Measurements from ENCODE around the gene HTR3A. TPM values are rescaled to one million over a fixed set of nuclear protein-coding genes. Genes with fewer than 3 reads are reported as not detected.

Gene HTR3A
- total and polyA plus RNA-seq, 2 donors: 0.52 to 2.6 TPM

DNA sequence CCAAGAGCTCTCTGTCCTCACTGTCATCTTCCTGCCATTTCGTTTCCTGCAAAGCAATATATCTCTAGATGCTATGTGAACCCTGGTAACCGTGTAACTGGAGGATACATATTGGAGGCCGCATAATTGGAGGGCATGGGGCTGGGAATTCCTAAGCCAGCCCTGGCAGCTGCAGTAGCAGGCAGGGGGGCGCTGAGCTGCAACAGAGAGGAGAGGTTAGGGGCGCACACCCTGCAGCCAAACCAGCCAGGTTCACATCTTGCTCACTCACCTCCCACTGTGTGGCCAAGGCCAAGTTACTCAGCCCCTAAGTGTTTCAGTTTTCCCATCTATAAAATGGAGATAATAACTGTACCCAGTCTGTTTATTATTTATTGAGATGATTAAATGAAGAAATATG lies 44.7 kb downstream of the HTR3A start:
- H3K36me3 ChIP-seq (ENCODE audit: control insufficient read depth in 2 of 2, insufficient read depth in 2 of 2, low read length in 1 of 2): no peaks in the 10 kb centered on the region
- H3K9me3 ChIP-seq (ENCODE audit: control insufficient read depth in 2 of 2, insufficient read depth in 1 of 2, low read length in 1 of 2): no peaks in the 10 kb centered on the region
- H3K27ac ChIP-seq (ENCODE audit: low read depth in 1 of 2, low read length in 1 of 2): no peak overlapping the region
- WGBS: 95% methylated on average over 5 of the region's 5 CpGs
- no peak overlapping the region for H3K4me3 ChIP-seq (ENCODE audit: low read length in 2 of 2)
- H3K4me1 ChIP-seq (ENCODE audit: control insufficient read depth in 2 of 2, insufficient read depth in 2 of 2, low read length in 2 of 2): no peaks in the 10 kb centered on the region
- no peaks in the 10 kb centered on the region for H3K27me3 ChIP-seq (ENCODE audit: control insufficient read depth in 2 of 2, insufficient read depth in 1 of 2, low read length in 1 of 2)
- no peak for DNase-seq (ENCODE audit: low read depth in 6 of 9, low spot score in 9 of 9)

DNA sequence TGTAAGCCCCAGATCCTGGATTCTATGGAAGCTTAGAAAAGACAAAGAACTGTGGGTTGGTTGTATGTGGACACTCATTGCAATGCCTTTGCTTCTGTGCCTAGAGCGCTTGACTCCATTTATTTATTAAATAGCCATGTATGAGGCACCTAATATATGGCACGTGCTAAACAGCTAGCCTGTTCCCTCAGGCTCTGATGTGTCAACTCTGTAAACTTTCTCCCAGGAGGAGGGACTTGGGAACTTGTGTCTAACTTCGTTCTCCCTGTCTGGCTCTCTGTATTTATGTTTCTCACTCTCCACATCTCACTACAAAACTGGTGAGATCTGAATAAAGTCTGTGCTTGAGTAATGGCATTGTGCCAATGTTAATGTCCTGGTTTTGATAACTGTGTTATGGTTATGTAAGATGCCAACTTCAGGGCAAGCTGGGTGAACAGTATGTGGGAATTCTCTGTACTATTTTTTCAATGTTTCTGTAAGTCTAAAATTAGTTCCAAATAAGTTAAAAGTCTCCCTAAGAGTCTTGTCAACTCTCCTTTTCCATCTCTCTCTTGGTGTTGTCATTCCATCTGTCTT lies 50.5 kb downstream of the HTR3A start:
- peaks cover 0 to 2% of the 10 kb centered on the region in 2 donors for H3K27me3 ChIP-seq (ENCODE audit: control insufficient read depth in 2 of 2, insufficient read depth in 1 of 2, low read length in 1 of 2)
- no peak overlapping the region for H3K4me3 ChIP-seq (ENCODE audit: low read length in 2 of 2)
- DNase-seq (ENCODE audit: low read depth in 6 of 9, low spot score in 9 of 9): no peak
- WGBS: 85% methylated on average over 3 of the region's 3 CpGs
- no peaks in the 10 kb centered on the region for H3K9me3 ChIP-seq (ENCODE audit: control insufficient read depth in 2 of 2, insufficient read depth in 1 of 2, low read length in 1 of 2)
- H3K4me1 ChIP-seq (ENCODE audit: control insufficient read depth in 2 of 2, insufficient read depth in 2 of 2, low read length in 2 of 2): peaks cover 3 to 4% of the 10 kb centered on the region in 2 donors
- no peak overlapping the region for H3K27ac ChIP-seq (ENCODE audit: low read depth in 1 of 2, low read length in 1 of 2)
- H3K36me3 ChIP-seq (ENCODE audit: control insufficient read depth in 2 of 2, insufficient read depth in 2 of 2, low read length in 1 of 2): no peaks in the 10 kb centered on the region

DNA sequence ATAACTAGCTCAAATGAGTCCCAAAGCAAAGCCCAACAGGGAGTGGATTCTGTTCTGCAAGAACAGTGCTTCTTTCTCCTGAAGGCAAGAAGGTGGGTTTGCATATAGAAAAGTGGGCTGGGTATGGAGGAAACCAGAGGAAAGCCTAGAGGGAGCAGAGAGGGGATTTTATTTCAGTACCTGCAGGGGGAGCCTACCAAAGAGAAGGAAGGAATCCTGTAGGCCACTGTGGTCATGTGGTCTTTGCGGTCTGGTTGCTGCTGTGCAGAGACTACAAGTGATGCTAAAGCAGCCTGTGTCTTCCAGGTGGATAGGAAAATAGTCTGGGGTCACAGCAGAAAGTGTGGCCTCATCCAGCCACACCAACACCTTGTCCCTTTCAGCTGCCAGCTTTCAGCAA lies 51.4 kb downstream of the HTR3A start:
- Histone ChIP-seq H3K27me3 (ENCODE audit: control insufficient read depth in 2 of 2, insufficient read depth in 1 of 2, low read length in 1 of 2) (peaks cover 0 to 2% of the 10 kb centered on the region in 2 donors), H3K4me1 (ENCODE audit: control insufficient read depth in 2 of 2, insufficient read depth in 2 of 2, low read length in 2 of 2) (peaks cover 3 to 4% of the 10 kb centered on the region in 2 donors), H3K9me3 (ENCODE audit: control insufficient read depth in 2 of 2, insufficient read depth in 1 of 2, low read length in 1 of 2) (no peaks in the 10 kb centered on the region), H3K36me3 (ENCODE audit: control insufficient read depth in 2 of 2, insufficient read depth in 2 of 2, low read length in 1 of 2) (no peaks in the 10 kb centered on the region), H3K27ac (ENCODE audit: low read depth in 1 of 2, low read length in 1 of 2) (no peak overlapping the region), H3K4me3 (ENCODE audit: low read length in 2 of 2) (no peak overlapping the region)
- WGBS: 8% methylated on average over 1 of the region's 1 CpG
- DNase-seq (ENCODE audit: low read depth in 6 of 9, low spot score in 9 of 9): peak in 8 of 9 donors; percentile 17 to 73 (median 37)

DNA sequence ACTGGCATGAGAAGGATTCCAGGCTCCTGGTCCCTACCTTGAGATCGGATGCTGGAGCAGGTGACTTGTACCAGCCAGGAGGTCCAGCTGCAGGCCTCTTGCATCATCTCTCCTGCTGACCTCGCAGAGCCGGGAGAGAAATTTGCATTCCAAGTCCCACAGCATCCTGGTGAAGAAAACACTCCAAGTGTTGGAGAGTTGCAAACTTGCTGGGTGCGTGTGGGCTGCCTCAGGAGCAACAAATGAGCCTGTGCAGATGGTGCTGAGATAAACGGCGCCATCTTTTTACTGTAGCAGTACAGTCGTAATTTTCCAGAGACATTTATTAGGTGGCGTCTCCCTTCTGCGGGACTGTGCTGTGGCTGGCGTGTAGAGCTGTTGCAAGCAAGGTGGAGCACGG lies 52.5 kb downstream of the HTR3A start:
- H3K4me3 ChIP-seq (ENCODE audit: low read length in 2 of 2): no peak overlapping the region
- 92% methylated on average over 11 of the region's 11 CpGs for WGBS
- no peaks in the 10 kb centered on the region for H3K9me3 ChIP-seq (ENCODE audit: control insufficient read depth in 2 of 2, insufficient read depth in 1 of 2, low read length in 1 of 2)
- no peak overlapping the region for H3K27ac ChIP-seq (ENCODE audit: low read depth in 1 of 2, low read length in 1 of 2)
- no peaks in the 10 kb centered on the region for H3K36me3 ChIP-seq (ENCODE audit: control insufficient read depth in 2 of 2, insufficient read depth in 2 of 2, low read length in 1 of 2)
- DNase-seq (ENCODE audit: low read depth in 6 of 9, low spot score in 9 of 9): no peak
- H3K4me1 ChIP-seq (ENCODE audit: control insufficient read depth in 2 of 2, insufficient read depth in 2 of 2, low read length in 2 of 2): peaks cover 3 to 4% of the 10 kb centered on the region in 2 donors
- peaks cover 0 to 2% of the 10 kb centered on the region in 2 donors for H3K27me3 ChIP-seq (ENCODE audit: control insufficient read depth in 2 of 2, insufficient read depth in 1 of 2, low read length in 1 of 2)

DNA sequence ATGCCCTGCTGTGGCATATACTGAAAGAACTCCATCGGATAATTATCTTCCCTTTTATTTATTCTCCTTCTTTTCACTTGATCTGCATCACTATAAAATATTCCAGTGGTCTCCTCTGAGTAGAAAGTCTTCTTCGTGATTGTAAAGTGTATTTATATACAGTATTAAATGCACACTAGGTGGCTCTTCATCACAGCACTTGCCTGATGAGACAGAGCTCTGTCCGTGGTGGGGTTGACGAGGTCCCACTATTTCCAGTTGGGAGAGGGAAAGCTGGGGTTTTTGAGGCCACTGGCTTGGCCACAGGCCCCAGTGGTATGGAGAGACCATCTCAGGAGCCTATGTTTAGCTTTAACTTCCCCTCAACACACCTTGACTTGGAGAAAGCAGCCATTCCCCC lies 53.0 kb downstream of the HTR3A start:
- WGBS: 74% methylated on average over 4 of the region's 4 CpGs
- no peaks in the 10 kb centered on the region for H3K9me3 ChIP-seq (ENCODE audit: control insufficient read depth in 2 of 2, insufficient read depth in 1 of 2, low read length in 1 of 2)
- H3K4me1 ChIP-seq (ENCODE audit: control insufficient read depth in 2 of 2, insufficient read depth in 2 of 2, low read length in 2 of 2): peaks cover 3 to 4% of the 10 kb centered on the region in 2 donors
- H3K4me3 ChIP-seq (ENCODE audit: low read length in 2 of 2): no peak overlapping the region
- DNase-seq (ENCODE audit: low read depth in 6 of 9, low spot score in 9 of 9): no peak
- no peaks in the 10 kb centered on the region for H3K36me3 ChIP-seq (ENCODE audit: control insufficient read depth in 2 of 2, insufficient read depth in 2 of 2, low read length in 1 of 2)
- H3K27me3 ChIP-seq (ENCODE audit: control insufficient read depth in 2 of 2, insufficient read depth in 1 of 2, low read length in 1 of 2): peaks cover 0 to 2% of the 10 kb centered on the region in 2 donors
- no peak overlapping the region for H3K27ac ChIP-seq (ENCODE audit: low read depth in 1 of 2, low read length in 1 of 2)

DNA sequence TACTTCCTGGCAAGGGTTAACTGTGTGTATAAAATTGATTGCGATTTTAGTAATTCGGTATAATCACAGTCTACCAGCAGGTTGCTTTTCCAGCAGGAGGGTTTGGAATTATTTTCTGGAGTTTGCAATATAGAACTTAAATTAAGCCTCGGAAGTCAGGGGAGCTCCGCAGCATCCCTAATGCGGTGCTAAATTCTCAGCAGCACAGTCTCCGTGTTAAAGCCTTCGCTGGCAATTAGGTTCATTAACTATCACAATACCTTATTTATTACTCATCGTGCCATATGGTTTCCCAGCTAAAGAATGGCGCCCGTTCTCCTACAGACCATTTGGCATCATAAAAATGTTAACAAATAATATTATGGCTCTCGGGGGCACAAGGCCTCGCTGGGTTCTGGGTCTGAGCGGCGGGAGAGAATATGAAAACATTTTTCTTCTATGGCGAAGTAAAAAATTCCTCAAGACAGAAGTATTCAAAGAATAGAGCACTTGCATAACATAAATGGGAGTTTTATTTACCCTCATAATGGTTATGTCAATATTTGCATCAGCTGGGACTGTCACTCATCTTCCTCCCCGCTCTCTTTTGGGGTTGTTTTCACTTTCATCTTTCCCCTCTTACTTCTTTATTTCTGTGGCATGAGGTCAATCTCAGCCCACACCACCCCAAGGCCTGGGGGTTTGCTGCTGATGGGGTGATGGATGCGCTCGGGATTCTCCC lies 56.5 kb downstream of the HTR3A start:
- Histone ChIP-seq H3K4me3 (ENCODE audit: low read length in 2 of 2) (no peak overlapping the region), H3K36me3 (ENCODE audit: control insufficient read depth in 2 of 2, insufficient read depth in 2 of 2, low read length in 1 of 2) (no peaks in the 10 kb centered on the region), H3K27ac (ENCODE audit: low read depth in 1 of 2, low read length in 1 of 2) (no peak overlapping the region), H3K27me3 (ENCODE audit: control insufficient read depth in 2 of 2, insufficient read depth in 1 of 2, low read length in 1 of 2) (peaks cover 5 to 7% of the 10 kb centered on the region in 2 donors), H3K4me1 (ENCODE audit: control insufficient read depth in 2 of 2, insufficient read depth in 2 of 2, low read length in 2 of 2) (peaks cover 3 to 6% of the 10 kb centered on the region in 2 donors), H3K9me3 (ENCODE audit: control insufficient read depth in 2 of 2, insufficient read depth in 1 of 2, low read length in 1 of 2) (no peaks in the 10 kb centered on the region)
- WGBS: 96% methylated on average over 18 of the region's 18 CpGs
- DNase-seq (ENCODE audit: low read depth in 6 of 9, low spot score in 9 of 9): no peak

DNA sequence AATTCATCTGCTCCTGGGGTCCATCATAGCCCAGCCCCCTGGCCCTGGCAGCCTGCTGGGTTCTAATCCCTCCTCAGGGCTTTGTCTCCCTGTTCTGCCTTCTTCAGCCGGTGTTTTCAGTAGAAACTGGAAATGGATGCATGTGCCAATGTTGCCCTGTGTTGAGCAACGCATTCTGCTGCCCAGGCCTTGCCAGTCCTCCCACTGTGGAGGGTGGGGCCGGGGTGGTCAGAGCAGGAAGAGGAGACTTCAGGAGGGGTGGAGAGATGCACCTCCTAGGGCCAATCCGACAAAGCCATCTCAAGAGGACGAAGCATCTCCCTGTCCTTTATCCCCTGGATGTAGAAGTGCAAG lies 57.0 kb downstream of the HTR3A start:
- Histone ChIP-seq H3K9me3 (ENCODE audit: control insufficient read depth in 2 of 2, insufficient read depth in 1 of 2, low read length in 1 of 2) (no peaks in the 10 kb centered on the region), H3K27ac (ENCODE audit: low read depth in 1 of 2, low read length in 1 of 2) (no peak overlapping the region), H3K36me3 (ENCODE audit: control insufficient read depth in 2 of 2, insufficient read depth in 2 of 2, low read length in 1 of 2) (no peaks in the 10 kb centered on the region), H3K4me3 (ENCODE audit: low read length in 2 of 2) (no peak overlapping the region), H3K4me1 (ENCODE audit: control insufficient read depth in 2 of 2, insufficient read depth in 2 of 2, low read length in 2 of 2) (peaks cover 0 to 9% of the 10 kb centered on the region in 2 donors), H3K27me3 (ENCODE audit: control insufficient read depth in 2 of 2, insufficient read depth in 1 of 2, low read length in 1 of 2) (peaks cover 5 to 9% of the 10 kb centered on the region in 2 donors)
- WGBS: 94% methylated on average over 5 of the region's 5 CpGs
- no peak for DNase-seq (ENCODE audit: low read depth in 6 of 9, low spot score in 9 of 9)

DNA sequence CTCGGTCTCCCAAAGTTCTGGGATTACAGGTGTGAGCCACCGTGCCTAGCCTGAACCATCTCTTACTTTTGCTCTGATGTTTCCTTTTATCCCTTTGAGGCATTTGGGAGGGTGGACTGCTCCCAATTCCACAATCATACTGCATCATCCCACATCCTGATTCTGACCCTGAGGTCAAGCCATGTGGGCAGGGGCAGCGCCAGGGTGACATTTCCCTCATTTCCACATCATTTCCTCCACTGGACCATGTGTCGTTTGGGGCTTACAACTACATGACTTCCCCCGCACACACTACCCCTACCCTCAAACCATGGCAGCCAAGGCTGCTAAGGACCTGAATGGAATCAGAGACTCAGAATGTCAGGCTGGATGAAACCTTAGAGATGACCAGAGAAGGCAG lies 58.2 kb downstream of the HTR3A start:
- WGBS: 90% methylated on average over 5 of the region's 5 CpGs
- Histone ChIP-seq H3K36me3 (ENCODE audit: control insufficient read depth in 2 of 2, insufficient read depth in 2 of 2, low read length in 1 of 2) (no peaks in the 10 kb centered on the region), H3K27me3 (ENCODE audit: control insufficient read depth in 2 of 2, insufficient read depth in 1 of 2, low read length in 1 of 2) (peaks cover 5 to 9% of the 10 kb centered on the region in 2 donors), H3K27ac (ENCODE audit: low read depth in 1 of 2, low read length in 1 of 2) (no peak overlapping the region), H3K4me1 (ENCODE audit: control insufficient read depth in 2 of 2, insufficient read depth in 2 of 2, low read length in 2 of 2) (peaks cover 0 to 9% of the 10 kb centered on the region in 2 donors), H3K9me3 (ENCODE audit: control insufficient read depth in 2 of 2, insufficient read depth in 1 of 2, low read length in 1 of 2) (no peaks in the 10 kb centered on the region), H3K4me3 (ENCODE audit: low read length in 2 of 2) (no peak overlapping the region)
- no peak for DNase-seq (ENCODE audit: low read depth in 6 of 9, low spot score in 9 of 9)

DNA sequence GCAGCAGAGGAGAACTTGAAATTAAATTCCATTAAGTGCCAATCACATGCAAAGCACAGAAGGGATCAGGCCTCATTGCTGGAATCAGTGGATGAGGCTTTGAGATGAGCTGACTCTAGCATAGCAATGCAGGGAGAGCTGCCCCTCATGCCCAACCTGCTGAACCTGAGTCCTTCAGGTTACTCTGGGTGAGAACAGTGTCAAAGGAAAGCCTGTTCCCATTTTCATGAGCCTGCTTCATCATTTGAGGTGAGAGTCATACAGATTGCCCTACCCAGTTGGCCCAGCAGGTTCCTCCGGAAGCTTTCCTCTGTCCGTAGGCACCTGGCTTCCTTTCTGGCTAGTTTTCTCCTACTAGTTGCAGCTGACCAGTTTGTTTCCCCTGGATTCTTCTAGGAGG lies 58.7 kb downstream of the HTR3A start:
- H3K27me3 ChIP-seq (ENCODE audit: control insufficient read depth in 2 of 2, insufficient read depth in 1 of 2, low read length in 1 of 2): peaks cover 5 to 9% of the 10 kb centered on the region in 2 donors
- H3K4me1 ChIP-seq (ENCODE audit: control insufficient read depth in 2 of 2, insufficient read depth in 2 of 2, low read length in 2 of 2): peaks cover 0 to 9% of the 10 kb centered on the region in 2 donors
- no peak for DNase-seq (ENCODE audit: low read depth in 6 of 9, low spot score in 9 of 9)
- H3K4me3 ChIP-seq (ENCODE audit: low read length in 2 of 2): no peak overlapping the region
- 96% methylated on average over 2 of the region's 2 CpGs for WGBS
- no peaks in the 10 kb centered on the region for H3K9me3 ChIP-seq (ENCODE audit: control insufficient read depth in 2 of 2, insufficient read depth in 1 of 2, low read length in 1 of 2)
- H3K36me3 ChIP-seq (ENCODE audit: control insufficient read depth in 2 of 2, insufficient read depth in 2 of 2, low read length in 1 of 2): no peaks in the 10 kb centered on the region
- H3K27ac ChIP-seq (ENCODE audit: low read depth in 1 of 2, low read length in 1 of 2): no peak overlapping the region

Data from thymus (tissue), 11 donors.